Fibroblast of lung (primary cell): ENCODE data around the gene FKBP4.

Experiments used
- CTCF ChIP-seq, 2 donors: IDR thresholded peaks in 1 of 2; conservative IDR thresholded peaks in 1 of 2; 1 replicate in 1 of 2; 2 replicates in 1 of 2; pipeline ENCODE4 v1.5.1; 2011 to 2012; ENCODE audit warnings: low read length in 2 of 2, control low read depth in 1 of 2, inconsistent platforms in 1 of 2, low read depth in 1 of 2, mild to moderate bottlenecking in 1 of 2
- EZH2 ChIP-seq: IDR thresholded peaks from 2 replicates; pipeline ENCODE4 v1.5.1; 2012; ENCODE audit warnings: low read length, control low read depth, mild to moderate bottlenecking; ENCODE audit errors: missing control alignments

GRCh38 chr12:2801044-2801783 lies 6.4 kb downstream of the FKBP4 start:
- no peak for TF ChIP-seq CTCF (conservative IDR thresholded peaks at IDR 0.05 in 1 of 2, IDR thresholded peaks at IDR 0.05 in 1 of 2; ENCODE audit: low read depth in 1 of 2, low read length in 2 of 2)
- TF ChIP-seq EZH2 = no peak
